Endothelial cell of umbilical vein (primary cell): Measurements from ENCODE around the gene UBE2D2. TPM values are rescaled to one million over a fixed set of nuclear protein-coding genes. Genes with fewer than 3 reads are reported as not detected.

Experiments used
- BruUV-seq: library from RNA; stranded (reverse); fragments of 400-500 nt; replicated peaks from 2 replicates; lab custom pipeline; 2021; lab: Mats Ljungman, UMichigan
- CTCF ChIA-PET: fragments of 300-600, 350-600 bp; sonication (Branson Sonifier 250); formaldehyde crosslinking; loops from one replicate; lab custom pipeline; 2021; ENCODE audit warnings: antibody characterized with exemption, inconsistent platforms; lab: Charles Lee
- POLR2A ChIA-PET: fragments of 300-600, 350-600 bp; sonication (Branson Sonifier 250); formaldehyde crosslinking; loops from one replicate; lab custom pipeline; 2021; ENCODE audit warnings: antibody characterized with exemption, inconsistent platforms; lab: Charles Lee
- DNase-seq: peaks from one replicate; pipeline ENCODE4 v3.0.0-alpha.2; 2011; ENCODE audit warnings: low read depth, low spot score
- FAIRE-seq: peaks from 2 replicates; lab custom pipeline; 2011; peaks lifted over from hg19 to GRCh38; lab: Jason Lieb, UNC
- H2AFZ ChIP-seq: 2 replicates; pipeline ENCODE4 v1.6.0; 2012; ENCODE audit warnings: low read depth, low read length, control low read depth, inconsistent platforms
- H3K27ac ChIP-seq: 2 replicates; pipeline ENCODE4 v1.5.1; 2011; ENCODE audit warnings: low read depth, mild to moderate bottlenecking, control low read depth, low read length, moderate library complexity; ENCODE audit not compliant: insufficient read depth
- H3K27me3 ChIP-seq, 2 experiments: 2 replicates each; pipeline versions ENCODE4 v1.6.0 to v1.6.1; 2011; ENCODE audit warnings: low read length in 2 of 2, mixed read lengths in 1 of 2; ENCODE audit not compliant: control insufficient read depth in 2 of 2, insufficient read depth in 2 of 2
- H3K36me3 ChIP-seq, 2 experiments: 2 replicates in 1 of 2; 3 replicates in 1 of 2; pipeline ENCODE4 v1.5.1; 2011; ENCODE audit warnings: low read length in 2 of 2, mild to moderate bottlenecking in 1 of 2, moderate library complexity in 1 of 2; ENCODE audit not compliant: control insufficient read depth in 2 of 2, insufficient read depth in 2 of 2; ENCODE audit errors: extremely low read depth in 1 of 2
- H3K4me1 ChIP-seq: 3 replicates; pipeline ENCODE4 v1.5.1; 2011; ENCODE audit warnings: mild to moderate bottlenecking, low read length; ENCODE audit not compliant: control insufficient read depth, insufficient read depth; ENCODE audit errors: extremely low read depth
- H3K4me2 ChIP-seq: 2 replicates; pipeline ENCODE4 v1.6.1; 2011; ENCODE audit warnings: low read length, control low read depth, mixed read lengths; ENCODE audit not compliant: insufficient read depth
- H3K4me3 ChIP-seq, 3 experiments: fragments of 200-600 bp in 1 of 3; sonication (generic), shearing (Covaris generic) in 1 of 3; replicated peaks in 1 of 3; 2 replicates each; pipeline ENCODE4 v1.5.1; 2011 to 2016; ENCODE audit warnings: control low read depth in 3 of 3, low read length in 3 of 3, mild to moderate bottlenecking in 2 of 3, inconsistent platforms in 1 of 3, low read depth in 1 of 3, moderate library complexity in 1 of 3; ENCODE audit not compliant: insufficient read depth in 1 of 3
- H3K79me2 ChIP-seq: 2 replicates; pipeline ENCODE4 v1.6.0; 2012; ENCODE audit warnings: low read length, inconsistent platforms; ENCODE audit not compliant: control insufficient read depth, insufficient read depth
- H3K9ac ChIP-seq: replicated peaks from 2 replicates; pipeline ENCODE3; 2011; ENCODE audit warnings: low read length, control low read depth; ENCODE audit not compliant: insufficient read depth; ENCODE audit errors: extremely low read depth
- H3K9me1 ChIP-seq: replicated peaks from 3 replicates; pipeline ENCODE4 v1.6.0; 2011; ENCODE audit warnings: mild to moderate bottlenecking, low read length; ENCODE audit not compliant: control insufficient read depth, insufficient read depth; ENCODE audit errors: extremely low read depth
- H3K9me3 ChIP-seq: replicated peaks from 2 replicates; pipeline ENCODE4 v1.5.1; 2012; ENCODE audit warnings: low read length, inconsistent platforms; ENCODE audit not compliant: control insufficient read depth, insufficient read depth
- H4K20me1 ChIP-seq: replicated peaks from 2 replicates; pipeline ENCODE3; 2011; ENCODE audit warnings: mild to moderate bottlenecking, low read length; ENCODE audit not compliant: control insufficient read depth, insufficient read depth; ENCODE audit errors: extremely low read depth
- CTCF ChIP-seq, 2 donors: IDR thresholded peaks; 1 replicate in 1 of 2; 2 replicates in 1 of 2; pipeline ENCODE4 v1.5.1; 2011; ENCODE audit warnings: low read length in 2 of 2, mild to moderate bottlenecking in 2 of 2, moderate library complexity in 2 of 2, control low read depth in 1 of 2, inconsistent platforms in 1 of 2, low read depth in 1 of 2; ENCODE audit not compliant: insufficient read depth in 1 of 2; ENCODE audit errors: extremely low read depth in 1 of 2
- EZH2 ChIP-seq: IDR thresholded peaks from 2 replicates; pipeline ENCODE4 v1.6.1; 2012; ENCODE audit warnings: borderline replicate concordance, low read depth, mild to moderate bottlenecking, moderate library complexity, low read length, inconsistent platforms; ENCODE audit not compliant: severe bottlenecking
- FOS ChIP-seq: IDR thresholded peaks from 2 replicates; pipeline ENCODE4 v1.6.1; 2011; ENCODE audit warnings: mild to moderate bottlenecking, low read length, moderate library complexity, borderline replicate concordance; ENCODE audit not compliant: insufficient read depth
- GATA2 ChIP-seq: IDR thresholded peaks from 2 replicates; pipeline ENCODE4 v1.7.0; 2011; ENCODE audit warnings: low read depth, mild to moderate bottlenecking, moderate library complexity, mixed read lengths, low read length; ENCODE audit not compliant: insufficient read length, insufficient read depth
- JUN ChIP-seq: IDR thresholded peaks from 2 replicates; pipeline ENCODE4 v1.6.1; 2011; ENCODE audit warnings: borderline replicate concordance, low read depth; ENCODE audit not compliant: insufficient read length, insufficient read depth
- MAX ChIP-seq: IDR thresholded peaks from 2 replicates; pipeline ENCODE4 v1.6.1; 2011; ENCODE audit not compliant: insufficient read depth, insufficient read length
- MYC ChIP-seq: IDR thresholded peaks from one replicate; pipeline ENCODE4 v1.6.1; 2011; ENCODE audit warnings: mild to moderate bottlenecking, low read depth, low read length
- POLR2A ChIP-seq: IDR thresholded peaks from 2 replicates; pipeline ENCODE4 v1.6.1; 2012; ENCODE audit warnings: low read depth, mild to moderate bottlenecking, control low read depth, low read length
- POLR2AphosphoS5 ChIP-seq: IDR thresholded peaks from 2 replicates; pipeline ENCODE4 v1.6.1; 2012; ENCODE audit warnings: low read depth, mild to moderate bottlenecking, control low read depth, low read length, moderate library complexity; ENCODE audit not compliant: insufficient read depth
- dilution Hi-C: fragments of 300-500 bp; cut with MboI; formaldehyde crosslinking; loops from one replicate; pipeline ENCODE4 v1.15.0; 2019; ENCODE audit warnings: low sequenced_read_pairs; ENCODE audit not compliant: extremely low pct_ligation_motif_present
- intact Hi-C: fragments of 100-400 bp; cut with micrococcal nuclease; formaldehyde crosslinking; loops from one replicate; pipeline ENCODE4 v1.10.0; 2022
- polyA plus RNA-seq, 4 experiments: library from polyadenylated mRNA; depleted of rRNA in 3 of 4; stranded (reverse) in 3 of 4; unstranded in 1 of 4; fragments of >200 nt; gene quantifications; 2 replicates each; pipeline versions ENCODE4 v1.2.1 to v1.2.3, GENCODE V29; 2011 to 2012; ENCODE audit warnings: missing spikeins in 1 of 4
- total RNA-seq: library from RNA; stranded (reverse); gene quantifications from 2 replicates; pipeline ENCODE4 v1.2.3, GENCODE V29; 2021

The UBE2D2 gene
- total and polyA plus RNA-seq, 2 donors (not counting 3 experiments of a cell fraction or from before 2014, with no cell fraction given): 45.0 to 156 TPM

- BruUV-seq: no TSS peak
- dilution Hi-C loops (no loop called here), intact Hi-C loops (no loop called here)
- FAIRE-seq (no peak), DNase-seq (no peak)
- TF ChIP-seq CTCF (IDR thresholded peaks at IDR 0.05; ENCODE audit: extremely low read depth in 1 of 2, insufficient read depth in 1 of 2, low read depth in 1 of 2, low read length in 2 of 2) (no peak), JUN (no peak)
- Histone ChIP-seq H3K27me3 (no peaks in the 10 kb centered on the region), H3K4me1 (peaks cover 6% of the 10 kb centered on the region), H3K4me2 (no peak overlapping the region), H3K4me3 (no peak overlapping the region), H3K36me3 (peaks cover 0 to 2% of the 10 kb centered on the region in 2 experiments), H3K9me3 (no peaks in the 10 kb centered on the region), H3K9ac (no peak overlapping the region), H3K9me1 (no peaks in the 10 kb centered on the region), H3K27ac (no peak overlapping the region), H2AFZ (no peak overlapping the region), H3K79me2 (peaks cover 87% of the 10 kb centered on the region), H4K20me1 (peaks cover 6% of the 10 kb centered on the region)
- CTCF ChIA-PET: interaction anchor here (0.9 to 3.0 kb wide), 5 partner anchors 12 to 167 kb away, joined by 3 to 15 read pairs (median 5); no protein-coding TSS in a partner anchor
- POLR2A ChIA-PET: no interaction called here
These were observed 27.8 kb downstream of the UBE2D2 start for GRCh38 chr5:139588962-139589361.

- CTCF ChIA-PET: interaction anchor here (1.8 kb wide), 1 partner anchor 18 kb away, joined by 7 read pairs; no protein-coding TSS in a partner anchor
- Histone ChIP-seq H3K36me3 (peaks cover 0 to 2% of the 10 kb centered on the region in 2 experiments), H3K27ac (no peak overlapping the region), H3K27me3 (no peaks in the 10 kb centered on the region), H3K9ac (no peak overlapping the region), H3K4me3 (no peak overlapping the region), H3K4me1 (peaks cover 8% of the 10 kb centered on the region), H2AFZ (no peak overlapping the region), H3K4me2 (no peak overlapping the region), H3K79me2 (peaks cover 89% of the 10 kb centered on the region), H3K9me1 (no peaks in the 10 kb centered on the region), H3K9me3 (no peaks in the 10 kb centered on the region), H4K20me1 (peaks cover 11% of the 10 kb centered on the region)
- DNase-seq (no peak), FAIRE-seq (no peak)
- dilution Hi-C loops: no loop called here
- intact Hi-C loops: no loop called here
- TF ChIP-seq EZH2 (no peak), CTCF (IDR thresholded peaks at IDR 0.05; ENCODE audit: extremely low read depth in 1 of 2, insufficient read depth in 1 of 2, low read depth in 1 of 2, low read length in 2 of 2) (no peak), MAX (no peak), FOS (no peak), GATA2 (no peak), MYC (no peak), JUN (no peak), POLR2A (no peak), POLR2AphosphoS5 (no peak)
- POLR2A ChIA-PET: no interaction called here
- no TSS peak for BruUV-seq
These were observed 31.1 kb downstream of the UBE2D2 start for GRCh38 chr5:139592289-139592688.
